KMS-11 (cell line): Measurements from ENCODE around the gene ARL16.
A peak's percentile ranks its signal among the peaks of the same experiment; 100 is the strongest.

ENCODE experiments used
- H2AFZ ChIP-seq: fragments of 200-600 bp; sonication (generic); 2 replicates; pipeline ENCODE4 v1.6.1; 2016; ENCODE audit warnings: antibody characterized with exemption, mixed run types, low read depth
- H3K27ac ChIP-seq: fragments of 200-600 bp; sonication (generic); 2 replicates; pipeline ENCODE4 v1.6.1; 2016; ENCODE audit warnings: mild to moderate bottlenecking, mixed run types
- H3K27me3 ChIP-seq: fragments of 200-600 bp; sonication (generic); 2 replicates; pipeline ENCODE4 v1.6.1; 2017; ENCODE audit warnings: mild to moderate bottlenecking, low read depth, mixed run types, moderate library complexity; ENCODE audit not compliant: insufficient read depth
- H3K36me3 ChIP-seq: fragments of 200-600 bp; sonication (generic); 2 replicates; pipeline ENCODE4 v1.6.1; 2017; ENCODE audit warnings: mild to moderate bottlenecking, mixed run types; ENCODE audit not compliant: insufficient read depth
- H3K4me1 ChIP-seq: fragments of 200-600 bp; sonication (generic); 2 replicates; pipeline ENCODE4 v1.6.1; 2016; ENCODE audit warnings: mild to moderate bottlenecking, low read depth, mixed run types; ENCODE audit not compliant: poor library complexity, severe bottlenecking
- H3K4me2 ChIP-seq: fragments of 200-600 bp; sonication (generic); 2 replicates; pipeline ENCODE4 v1.7.0; 2016; ENCODE audit warnings: mild to moderate bottlenecking, mixed run types
- H3K4me3 ChIP-seq: fragments of 200-600 bp; sonication (generic); IDR thresholded peaks from 2 replicates; pipeline ENCODE4 v1.6.1; 2017; ENCODE audit warnings: low read depth, low read length, mixed read lengths; ENCODE audit not compliant: insufficient read depth
- H3K79me2 ChIP-seq: fragments of 200-600 bp; sonication (generic); 2 replicates; pipeline ENCODE4 v1.6.1; 2016; ENCODE audit warnings: low read depth, mixed run types; ENCODE audit not compliant: insufficient read depth
- H3K9ac ChIP-seq: fragments of 200-600 bp; sonication (generic); 2 replicates; pipeline ENCODE4 v1.6.1; 2016; ENCODE audit warnings: mild to moderate bottlenecking, mixed run types
- H4K20me1 ChIP-seq: fragments of 200-600 bp; sonication (generic); 2 replicates; pipeline ENCODE4 v1.6.1; 2016; ENCODE audit warnings: mild to moderate bottlenecking, mixed run types; ENCODE audit not compliant: insufficient read depth
- TF ChIP-seq, protein P1 (sequence below): fragments of 200-600 bp; sonication (generic); conservative IDR thresholded peaks from 2 replicates; pipeline ENCODE4 v1.6.1; 2017; ENCODE audit warnings: low read depth, mild to moderate bottlenecking, antibody characterized with exemption, low read length, moderate library complexity, mixed read lengths

The ARL16 gene

DNA sequence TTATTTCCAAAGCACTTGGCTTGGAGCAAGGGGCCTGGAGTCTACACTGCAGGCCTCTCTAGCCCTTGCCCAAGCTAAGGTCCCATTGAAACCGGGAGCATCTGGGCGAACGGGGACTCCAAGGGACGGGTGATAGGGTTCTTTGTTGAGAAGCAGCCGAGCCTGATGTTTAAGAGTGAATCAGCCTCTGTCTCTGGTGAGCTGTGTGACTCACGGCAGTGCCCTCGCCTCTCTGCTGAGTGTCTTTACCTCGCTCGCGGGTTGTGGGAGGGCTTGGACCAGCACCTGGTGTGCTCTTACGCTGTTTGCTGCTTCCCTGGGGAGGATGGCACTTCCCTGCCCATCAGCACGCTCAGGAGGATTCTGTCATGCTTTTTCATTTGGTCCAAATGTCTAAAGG lies 1.5 kb upstream of the ARL16 start:
- no peaks in the 10 kb centered on the region for H3K27me3 ChIP-seq
- H3K36me3 ChIP-seq: peaks cover 12% of the 10 kb centered on the region; the same call in 1 of the 2 replicates
- TF ChIP-seq, protein P1, sequence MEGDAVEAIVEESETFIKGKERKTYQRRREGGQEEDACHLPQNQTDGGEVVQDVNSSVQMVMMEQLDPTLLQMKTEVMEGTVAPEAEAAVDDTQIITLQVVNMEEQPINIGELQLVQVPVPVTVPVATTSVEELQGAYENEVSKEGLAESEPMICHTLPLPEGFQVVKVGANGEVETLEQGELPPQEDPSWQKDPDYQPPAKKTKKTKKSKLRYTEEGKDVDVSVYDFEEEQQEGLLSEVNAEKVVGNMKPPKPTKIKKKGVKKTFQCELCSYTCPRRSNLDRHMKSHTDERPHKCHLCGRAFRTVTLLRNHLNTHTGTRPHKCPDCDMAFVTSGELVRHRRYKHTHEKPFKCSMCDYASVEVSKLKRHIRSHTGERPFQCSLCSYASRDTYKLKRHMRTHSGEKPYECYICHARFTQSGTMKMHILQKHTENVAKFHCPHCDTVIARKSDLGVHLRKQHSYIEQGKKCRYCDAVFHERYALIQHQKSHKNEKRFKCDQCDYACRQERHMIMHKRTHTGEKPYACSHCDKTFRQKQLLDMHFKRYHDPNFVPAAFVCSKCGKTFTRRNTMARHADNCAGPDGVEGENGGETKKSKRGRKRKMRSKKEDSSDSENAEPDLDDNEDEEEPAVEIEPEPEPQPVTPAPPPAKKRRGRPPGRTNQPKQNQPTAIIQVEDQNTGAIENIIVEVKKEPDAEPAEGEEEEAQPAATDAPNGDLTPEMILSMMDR: no peak
- H3K4me1 ChIP-seq: peaks cover 26% of the 10 kb centered on the region
- H3K27ac ChIP-seq: no peak overlapping the region
- H4K20me1 ChIP-seq: no peaks in the 10 kb centered on the region
- H3K9ac ChIP-seq: peak overlapping the region; percentile 85; the same call in 1 of the 2 replicates
- H2AFZ ChIP-seq: no peak overlapping the region
- H3K79me2 ChIP-seq: peaks cover 55% of the 10 kb centered on the region
- peak overlapping the region; percentile 94 for H3K4me2 ChIP-seq
- H3K4me3 ChIP-seq: no peak overlapping the region

GRCh38 chr17:81684442-81684911 lies 880 bp upstream of the ARL16 start:
- Histone ChIP-seq H3K36me3 (peaks cover 12% of the 10 kb centered on the region; the same call in 1 of the 2 replicates), H3K4me1 (peaks cover 26% of the 10 kb centered on the region), H3K4me3 (no peak overlapping the region), H2AFZ (0 out of 2 replicates have a peak overlapping the region, but pooled peaks have one; percentile 21), H3K79me2 (peaks cover 55% of the 10 kb centered on the region), H3K9ac (peak overlapping the region; percentile 85), H4K20me1 (no peaks in the 10 kb centered on the region), H3K27me3 (no peaks in the 10 kb centered on the region), H3K4me2 (peak overlapping the region; percentile 94), H3K27ac (peak overlapping the region; percentile 52; the same call in 1 of the 2 replicates)
- TF ChIP-seq, protein P1: no peak

- H3K79me2 ChIP-seq: peaks cover 55% of the 10 kb centered on the region
Observed at GRCh38 chr17:81683208-81683583, 401 bp downstream of the ARL16 start.

DNA sequence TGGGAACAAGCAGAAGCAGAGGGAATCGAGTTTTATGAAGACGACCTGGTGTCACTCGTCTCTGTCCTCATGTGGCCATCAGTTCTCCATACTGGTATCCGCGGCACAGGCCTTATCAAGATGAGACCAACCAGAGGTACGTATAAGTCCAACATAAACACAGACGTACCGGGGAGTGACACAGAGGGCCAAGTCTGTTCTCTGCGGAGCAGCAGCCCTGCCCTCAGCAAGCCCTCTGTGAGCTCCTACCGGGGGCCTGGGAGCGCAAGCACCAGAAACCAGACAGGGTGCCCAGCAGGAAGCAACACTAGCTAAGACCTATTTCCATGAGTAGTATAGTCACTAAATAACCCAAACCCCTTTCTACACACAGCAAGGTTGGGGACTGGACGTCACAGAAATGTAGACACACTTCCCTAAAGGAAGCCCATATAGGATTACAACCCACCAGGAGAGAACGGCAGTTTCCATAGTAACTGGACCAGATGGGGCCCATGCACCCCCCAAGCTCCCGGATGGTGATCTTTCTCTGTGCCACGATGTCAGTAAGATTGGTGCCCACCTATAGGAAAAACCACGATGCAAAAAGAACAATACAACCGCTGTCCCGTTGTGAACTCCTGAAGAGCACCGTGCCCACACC lies 911 bp downstream of the ARL16 start:
- Histone ChIP-seq H3K9ac (peak overlapping the region; percentile 85; the same call in 1 of the 2 replicates), H3K27ac (no peak overlapping the region), H2AFZ (peak overlapping the region; percentile 21; the same call in 1 of the 2 replicates), H3K4me3 (peak overlapping the region; percentile 3), H3K4me1 (peaks cover 26% of the 10 kb centered on the region), H3K79me2 (peaks cover 55% of the 10 kb centered on the region), H4K20me1 (no peaks in the 10 kb centered on the region), H3K36me3 (peaks cover 12% of the 10 kb centered on the region; the same call in 1 of the 2 replicates), H3K27me3 (no peaks in the 10 kb centered on the region), H3K4me2 (peak overlapping the region; percentile 85)
- TF ChIP-seq, protein P1: no peak

More at GRCh38 chr17:81683208-81683583, 401 bp downstream of the ARL16 start:
- Histone ChIP-seq H2AFZ (peak overlapping the region; percentile 21; the same call in 1 of the 2 replicates), H3K27ac (no peak overlapping the region), H3K4me2 (peak overlapping the region; percentile 85), H3K4me3 (peak overlapping the region; percentile 3), H3K27me3 (no peaks in the 10 kb centered on the region), H3K36me3 (peaks cover 12% of the 10 kb centered on the region; the same call in 1 of the 2 replicates), H4K20me1 (no peaks in the 10 kb centered on the region), H3K9ac (peak overlapping the region; percentile 85; the same call in 1 of the 2 replicates), H3K4me1 (peaks cover 26% of the 10 kb centered on the region)
- TF ChIP-seq, protein P1: no peak
